ENCODE results near the gene EFTUD2. TPM values are rescaled to one million over a fixed set of nuclear protein-coding genes. Genes with fewer than 3 reads are reported as not detected.

Gene EFTUD2
- total RNA-seq = 91.9 and 115 TPM in 2 replicates

DNA sequence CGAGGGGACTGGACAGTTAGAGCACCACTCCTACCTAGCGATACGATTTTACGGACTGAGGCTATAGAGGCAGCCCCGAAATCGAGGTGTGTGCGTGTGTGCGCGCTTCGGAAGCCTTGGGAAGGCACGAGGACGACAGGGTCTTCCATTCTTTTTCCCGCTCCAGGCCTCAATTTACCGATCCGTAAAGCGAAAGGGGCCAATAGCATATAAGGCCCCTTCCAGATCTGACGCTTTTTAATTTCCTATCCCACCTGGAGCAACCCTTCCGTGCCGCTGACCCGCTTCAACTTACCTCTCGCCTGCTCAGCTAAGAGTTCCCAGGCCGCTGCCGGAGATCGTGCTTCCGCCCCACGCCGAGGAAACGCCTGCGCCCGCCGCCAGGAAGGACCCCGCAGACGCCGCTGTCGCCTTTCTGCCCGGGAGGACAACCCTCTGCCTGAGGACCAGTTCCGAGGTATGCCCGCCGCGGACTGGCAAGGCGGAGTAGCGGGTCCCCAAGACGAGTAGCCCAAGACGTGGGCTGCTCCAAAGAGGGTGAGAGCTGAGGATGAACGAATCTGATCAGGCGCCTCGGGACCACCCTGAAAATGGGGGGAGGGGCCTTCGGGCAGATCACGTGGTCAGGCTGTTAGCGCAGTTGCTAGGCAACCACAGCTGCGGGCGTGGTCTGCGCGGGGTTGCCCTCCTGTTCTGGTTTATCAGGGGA lies at the start of gene EFTUD2:
Gene EFTUD2, minus strand, starts transcription at position 372 of the 709 bp plus-strand sequence. CDS start 4,924 bp downstream, outside the sequence.

DNA sequence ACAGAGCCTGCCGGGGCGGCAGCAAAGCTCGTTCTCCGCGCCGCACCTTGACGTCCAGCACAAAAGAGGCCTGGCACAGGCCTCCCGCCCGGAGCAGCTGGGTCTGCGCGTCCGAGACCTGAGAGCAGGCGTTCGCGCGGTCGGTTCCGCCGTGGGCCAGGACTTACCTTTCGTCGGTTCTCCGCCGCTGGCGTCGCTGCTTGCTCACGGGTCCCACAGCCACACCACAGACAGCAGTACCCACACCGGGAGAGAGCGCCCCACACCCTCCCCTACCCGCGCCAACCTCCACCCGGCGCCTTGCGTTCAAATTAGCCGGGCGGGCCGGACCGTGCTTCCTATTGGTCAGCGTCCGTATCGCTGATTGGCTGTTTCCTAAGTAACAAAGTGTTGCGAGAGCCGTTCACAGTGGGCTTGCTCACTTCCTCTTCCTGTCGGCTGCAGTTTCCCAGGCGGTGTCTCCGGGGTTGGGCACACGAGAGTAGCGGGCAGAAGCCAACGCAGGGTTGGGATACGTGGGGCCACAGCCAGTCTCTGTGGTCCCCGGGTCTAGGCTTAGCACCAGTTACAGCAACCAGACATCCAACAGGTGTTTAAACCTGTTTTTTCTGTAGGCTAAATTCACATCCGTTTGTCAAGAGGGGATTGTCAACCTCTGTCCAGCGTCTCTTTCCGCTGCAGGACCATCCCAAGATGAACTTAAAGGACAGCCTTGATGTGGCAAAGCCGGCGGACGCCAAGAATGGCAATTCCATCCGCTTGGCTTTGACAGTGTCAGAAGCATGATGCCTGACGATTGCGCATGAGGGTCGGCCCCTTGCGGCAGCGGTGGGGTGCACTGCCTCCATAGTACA lies 48.4 kb upstream of the EFTUD2 start, which contains the start of gene KIF18B:
Gene KIF18B, minus strand, starts transcription at position 313 of the 854 bp plus-strand sequence. CDS start 11,429 bp downstream, outside the sequence.

DNA sequence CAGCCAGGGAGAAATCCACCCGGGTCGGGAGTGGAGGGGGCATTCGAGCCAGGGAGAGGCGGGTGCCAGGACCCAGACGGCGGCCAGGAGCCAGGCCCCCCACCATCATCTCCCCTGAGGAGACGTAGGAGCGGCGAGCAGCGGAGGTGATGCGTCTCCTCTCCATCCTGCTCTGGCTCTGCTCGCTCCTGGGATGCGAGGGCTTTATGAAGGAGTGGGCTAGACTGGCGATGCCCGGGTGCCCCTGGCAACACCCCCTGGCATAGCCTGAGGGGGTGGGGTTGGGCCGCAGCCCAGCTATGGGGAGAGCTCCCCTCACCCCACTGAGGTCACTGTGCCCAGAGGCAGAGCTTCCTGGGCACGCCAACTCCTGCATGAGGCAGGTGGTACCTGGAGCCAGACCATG lies 16.1 kb upstream of the EFTUD2 start, which contains the start of gene GFAP:
Gene GFAP, minus strand, starts transcription at position 180 of the 406 bp plus-strand sequence. Its CDS starts 14 bp downstream, at position 166.

DNA sequence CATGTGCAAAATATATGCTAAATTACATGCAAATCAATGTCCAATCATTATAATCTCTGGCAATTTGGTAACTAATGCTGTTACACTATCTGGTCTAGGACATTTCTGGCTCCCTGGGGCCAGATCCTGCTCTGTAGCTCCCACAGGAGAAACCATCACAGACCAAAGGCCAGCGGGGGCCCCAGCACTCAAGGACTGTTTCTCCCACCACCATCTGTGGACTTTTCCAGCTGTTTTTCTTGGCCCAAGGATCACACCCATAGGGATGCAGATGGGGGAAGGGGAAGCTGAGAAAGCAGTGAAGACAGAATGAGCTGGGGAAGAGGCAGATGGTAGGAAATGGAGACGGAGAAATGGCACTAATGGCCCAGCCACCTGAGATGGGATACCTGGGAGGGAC lies 51.7 kb downstream of the EFTUD2 start, which contains the start of gene HIGD1B:
Gene HIGD1B, plus strand, starts transcription at position 298 of the 400 bp plus-strand sequence. CDS start 270 bp downstream, outside the sequence.

DNA sequence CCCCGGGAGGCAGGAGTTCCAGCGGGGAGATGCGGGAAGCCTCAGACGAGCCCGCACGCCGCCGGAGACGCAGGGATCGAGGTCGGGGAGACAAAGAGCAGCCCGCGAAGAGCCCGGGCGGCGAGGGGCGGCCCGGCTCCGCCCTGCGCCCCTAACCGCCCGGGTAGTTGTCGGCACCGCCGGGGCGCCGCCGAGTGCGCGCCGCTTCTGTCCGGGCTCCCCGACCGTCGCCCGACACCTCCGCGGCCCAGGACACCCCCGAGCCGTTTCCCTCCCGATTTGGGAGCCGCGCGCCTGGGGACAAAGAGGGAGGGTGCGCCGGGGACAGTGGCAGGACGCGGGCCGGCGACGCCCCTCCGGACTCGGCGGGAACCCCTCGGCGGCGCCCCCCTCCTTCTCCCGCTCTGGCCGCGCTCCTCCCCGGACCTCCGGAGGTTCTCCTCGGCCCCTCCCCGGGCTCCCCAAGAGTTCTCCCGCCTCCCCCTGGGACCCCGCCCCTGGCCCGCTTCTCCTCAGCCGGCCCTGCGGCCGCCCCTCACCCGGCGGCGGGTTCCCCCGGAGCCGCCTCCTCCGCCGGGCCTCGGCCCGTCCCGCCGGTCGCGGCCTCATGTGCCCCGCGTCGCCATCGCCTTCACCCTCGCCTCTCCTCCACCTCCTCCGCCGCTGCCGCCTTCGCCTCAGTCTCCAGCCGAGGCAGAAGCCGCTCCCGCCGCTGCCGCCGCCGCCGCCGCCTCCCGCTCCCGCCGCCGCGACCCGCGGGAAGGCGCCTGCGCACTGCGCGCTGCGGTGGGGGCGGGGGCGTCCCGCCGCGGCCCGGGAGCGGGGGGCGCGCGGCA lies 69.5 kb downstream of the EFTUD2 start, which contains the start of gene GJC1:
Gene GJC1, minus strand, starts transcription at position 765 of the 836 bp plus-strand sequence. CDS start 24,470 bp downstream, outside the sequence.

Small RNAs within 50 kb of the gene (small RNA-seq; reads per million reads assigned to genes)
- gene CCDC103 (not detected), gene MIR6783 (0.55 reads per million, percentile 33 among the genes with 10 or more reads in this experiment), gene RN7SL405P (not detected)

Other genes starting within 250 kb of the EFTUD2 start
- under 0.01 TPM in 1 of 2 replicates, not detected in the other for gene MEIOC, start 243.0 kb downstream of the EFTUD2 start, total RNA-seq
- 30.1 and 36.0 TPM in 2 replicates for gene CCDC43, start 209.7 kb downstream of the EFTUD2 start, total RNA-seq
- gene DBF4B, start 190.8 kb downstream of the EFTUD2 start, total RNA-seq = 4.0 and 9.4 TPM in 2 replicates
- gene ADAM11, start 140.5 kb downstream of the EFTUD2 start, total RNA-seq = 0.59 and 0.73 TPM in 2 replicates
- gene GJC1, start 69.2 kb downstream of the EFTUD2 start, total RNA-seq = 4.8 and 35.4 TPM in 2 replicates
- gene HIGD1B, start 51.6 kb downstream of the EFTUD2 start, total RNA-seq = not detected in 2 replicates
- 0.73 TPM in 1 of 2 replicates, not detected in the other for gene GFAP, start 16.1 kb upstream of the EFTUD2 start, total RNA-seq
- gene KIF18B, start 48.3 kb upstream of the EFTUD2 start, total RNA-seq = 5.9 and 13.5 TPM in 2 replicates
- under 0.01 and 0.20 TPM in 2 replicates for gene C1QL1, start 68.9 kb upstream of the EFTUD2 start, total RNA-seq
- gene DCAKD, start 152.2 kb upstream of the EFTUD2 start, total RNA-seq = 35.0 and 37.1 TPM in 2 replicates
- 75.7 and 80.5 TPM in 2 replicates for gene NMT1, start 161.9 kb upstream of the EFTUD2 start, total RNA-seq
- 40.3 and 48.1 TPM in 2 replicates for gene PLCD3, start 233.1 kb upstream of the EFTUD2 start, total RNA-seq
- gene ACBD4, start 236.2 kb upstream of the EFTUD2 start, total RNA-seq = 4.5 and 6.2 TPM in 2 replicates
- 3.7 TPM in 2 replicates for gene HEXIM1, start 249.0 kb upstream of the EFTUD2 start, total RNA-seq